HUES6 (cell line): ENCODE measurements around the gene CCSER1.

ENCODE experiments used
- H3K27ac ChIP-seq: 2 replicates; pipeline ENCODE4 v1.7.0; 2013; ENCODE audit warnings: low read depth, mild to moderate bottlenecking, low read length, inconsistent platforms
- H3K27me3 ChIP-seq: 2 replicates; pipeline ENCODE4 v1.6.1; 2013; ENCODE audit warnings: low read length; ENCODE audit not compliant: control insufficient read depth, insufficient read depth
- H3K36me3 ChIP-seq: 2 replicates; pipeline ENCODE4 v1.6.1; 2013; ENCODE audit warnings: low read length; ENCODE audit not compliant: control insufficient read depth, insufficient read depth
- H3K4me1 ChIP-seq: 2 replicates; pipeline ENCODE4 v1.6.1; 2013; ENCODE audit warnings: low read length; ENCODE audit not compliant: control insufficient read depth, insufficient read depth
- H3K4me3 ChIP-seq: 2 replicates; pipeline ENCODE4 v1.5.1; 2013; ENCODE audit warnings: low read depth, low read length
- H3K9ac ChIP-seq: one replicate; pipeline ENCODE4 v1.6.1; 2013; ENCODE audit warnings: mild to moderate bottlenecking, low read length
- H3K9me3 ChIP-seq: 2 replicates; pipeline ENCODE4 v1.6.1; 2013; ENCODE audit warnings: low read depth, low read length; ENCODE audit not compliant: control insufficient read depth, insufficient read depth

Gene CCSER1

GRCh38 chr4:90105274-90105673 is 21.9 kb upstream of the CCSER1 start:
- Histone ChIP-seq H3K4me1 (no peaks in the 10 kb centered on the region), H3K9ac (no peak overlapping the region), H3K27ac (no peak overlapping the region), H3K9me3 (no peaks in the 10 kb centered on the region), H3K4me3 (no peak overlapping the region), H3K27me3 (no peaks in the 10 kb centered on the region), H3K36me3 (no peaks in the 10 kb centered on the region)

- no peaks in the 10 kb centered on the region for H3K27me3 ChIP-seq
- no peaks in the 10 kb centered on the region for H3K36me3 ChIP-seq
- no peak overlapping the region for H3K4me3 ChIP-seq
- H3K9me3 ChIP-seq, result no peaks in the 10 kb centered on the region
- no peaks in the 10 kb centered on the region for H3K4me1 ChIP-seq
- H3K9ac ChIP-seq, result no peak overlapping the region
- no peak overlapping the region for H3K27ac ChIP-seq
Observed at GRCh38 chr4:90112715-90113114, 14.5 kb upstream of the CCSER1 start.

- H3K27me3 ChIP-seq, result no peaks in the 10 kb centered on the region
- no peaks in the 10 kb centered on the region for H3K9me3 ChIP-seq
- H3K27ac ChIP-seq, result no peak overlapping the region
- no peak overlapping the region for H3K4me3 ChIP-seq
- no peaks in the 10 kb centered on the region for H3K36me3 ChIP-seq
- H3K9ac ChIP-seq, result no peak overlapping the region
- no peaks in the 10 kb centered on the region for H3K4me1 ChIP-seq
Observed at GRCh38 chr4:90113881-90114457, 13.2 kb upstream of the CCSER1 start.

GRCh38 chr4:90118527-90119195 is 8.5 kb upstream of the CCSER1 start:
- Histone ChIP-seq H3K4me3 (no peak overlapping the region), H3K27ac (no peak overlapping the region), H3K27me3 (no peaks in the 10 kb centered on the region), H3K36me3 (no peaks in the 10 kb centered on the region), H3K4me1 (peaks cover 5% of the 10 kb centered on the region; the same call in 1 of the 2 replicates), H3K9ac (no peak overlapping the region), H3K9me3 (no peaks in the 10 kb centered on the region)

- no peak overlapping the region for H3K27ac ChIP-seq
- H3K4me1 ChIP-seq, result peaks cover 5% of the 10 kb centered on the region; the same call in 1 of the 2 replicates
- H3K36me3 ChIP-seq, result no peaks in the 10 kb centered on the region
- H3K27me3 ChIP-seq, result no peaks in the 10 kb centered on the region
- no peak overlapping the region for H3K4me3 ChIP-seq
- H3K9me3 ChIP-seq, result no peaks in the 10 kb centered on the region
- H3K9ac ChIP-seq, result no peak overlapping the region
Observed at GRCh38 chr4:90120037-90120436, 7.2 kb upstream of the CCSER1 start.

- no peak overlapping the region for H3K9ac ChIP-seq
- no peak overlapping the region for H3K4me3 ChIP-seq
- peaks cover 6% of the 10 kb centered on the region for H3K27me3 ChIP-seq
- H3K9me3 ChIP-seq, result no peaks in the 10 kb centered on the region
- no peaks in the 10 kb centered on the region for H3K36me3 ChIP-seq
- H3K27ac ChIP-seq, result no peak overlapping the region
- peaks cover 5% of the 10 kb centered on the region; the same call in 1 of the 2 replicates for H3K4me1 ChIP-seq
Observed at GRCh38 chr4:90120815-90121214, 6.4 kb upstream of the CCSER1 start.

- no peak overlapping the region for H3K4me3 ChIP-seq
- H3K36me3 ChIP-seq, result no peaks in the 10 kb centered on the region
- H3K27ac ChIP-seq, result no peak overlapping the region
- H3K9me3 ChIP-seq, result no peaks in the 10 kb centered on the region
- peaks cover 16% of the 10 kb centered on the region for H3K27me3 ChIP-seq
- peaks cover 8% of the 10 kb centered on the region for H3K4me1 ChIP-seq
- H3K9ac ChIP-seq, result no peak overlapping the region
Observed at GRCh38 chr4:90121676-90122354, 5.4 kb upstream of the CCSER1 start.

GRCh38 chr4:90122355-90122748 is 4.8 kb upstream of the CCSER1 start:
- Histone ChIP-seq H3K9me3 (no peaks in the 10 kb centered on the region), H3K27me3 (peaks cover 22% of the 10 kb centered on the region), H3K36me3 (no peaks in the 10 kb centered on the region), H3K4me1 (peaks cover 10% of the 10 kb centered on the region), H3K4me3 (no peak overlapping the region), H3K27ac (no peak overlapping the region), H3K9ac (no peak overlapping the region)

- Histone ChIP-seq H3K36me3 (no peaks in the 10 kb centered on the region), H3K4me1 (peaks cover 18% of the 10 kb centered on the region), H3K9ac (no peak overlapping the region), H3K27ac (no peak overlapping the region), H3K27me3 (peaks cover 41% of the 10 kb centered on the region), H3K4me3 (no peak overlapping the region), H3K9me3 (no peaks in the 10 kb centered on the region)
Observed at GRCh38 chr4:90124276-90124675, 2.9 kb upstream of the CCSER1 start.

GRCh38 chr4:90126805-90127204 is 389 bp upstream of the CCSER1 start:
- Histone ChIP-seq H3K36me3 (no peaks in the 10 kb centered on the region), H3K4me3 (peak overlapping the region; percentile 97), H3K27me3 (peaks cover 52% of the 10 kb centered on the region), H3K9ac (no peak overlapping the region), H3K4me1 (peaks cover 19% of the 10 kb centered on the region), H3K9me3 (no peaks in the 10 kb centered on the region), H3K27ac (no peak overlapping the region)

- H3K36me3 ChIP-seq, result no peaks in the 10 kb centered on the region
- no peaks in the 10 kb centered on the region for H3K9me3 ChIP-seq
- H3K4me1 ChIP-seq, result peaks cover 19% of the 10 kb centered on the region
- peak overlapping the region; percentile 54 for H3K9ac ChIP-seq
- H3K27me3 ChIP-seq, result peaks cover 52% of the 10 kb centered on the region
- H3K27ac ChIP-seq, result no peak overlapping the region
- H3K4me3 ChIP-seq, result peak overlapping the region; percentile 97
Observed at GRCh38 chr4:90127706-90128345, 632 bp downstream of the CCSER1 start.
